Activated naive CD8-positive, alpha-beta T cell treated with anti-CD3 and anti-CD28 coated beads, Interleukin-2, amount 10 ng/mL, durations not matched to agents 7 days and 5 days (primary cell): Measurements from ENCODE around the gene PDLIM4. TPM values are rescaled to one million over a fixed set of nuclear protein-coding genes. Genes with fewer than 3 reads are reported as not detected.

Experiments
- ATAC-seq: fragments of 150-1000 bp; cut with Tn5 transposase; one replicate; pipeline ENCODE4 v1.10.0; 2021; ENCODE audit warnings: low read depth, moderate library complexity
- POLR2A ChIA-PET: fragments of 350-600 bp; sonication (Branson Sonifier 250); formaldehyde crosslinking; loops from one replicate; lab custom pipeline; 2021; ENCODE audit warnings: antibody characterized with exemption; lab: Charles Lee
- DNase-seq: peaks from one replicate; pipeline ENCODE4 v3.0.0; 2021
- H3K27ac Mint-ChIP-seq: one replicate; pipeline ENCODE4 v1.8.0; 2022; ENCODE audit warnings: mild to moderate bottlenecking, mixed read lengths
- H3K27me3 Mint-ChIP-seq: one replicate; pipeline ENCODE4 v1.8.0; 2022; ENCODE audit warnings: mild to moderate bottlenecking, moderate library complexity, mixed read lengths
- H3K36me3 Mint-ChIP-seq: one replicate; pipeline ENCODE4 v1.8.0; 2021; ENCODE audit warnings: mild to moderate bottlenecking, mixed read lengths
- H3K4me1 Mint-ChIP-seq: one replicate; pipeline ENCODE4 v1.8.0; 2021; ENCODE audit warnings: mixed read lengths
- H3K4me3 Mint-ChIP-seq: one replicate; pipeline ENCODE4 v1.8.0; 2022; ENCODE audit warnings: mild to moderate bottlenecking, moderate library complexity, mixed read lengths
- H3K9me3 Mint-ChIP-seq: one replicate; pipeline ENCODE4 v1.8.0; 2021; ENCODE audit warnings: mixed read lengths
- microRNA-seq: library from miRNA; unstranded; fragments of <30 nt; microRNA quantifications from one replicate; pipeline ENCODE4 v1.2.0, GENCODE V29; 2022
- total RNA-seq, 2 experiments: library from RNA; stranded (reverse); gene quantifications; one replicate each; pipeline ENCODE4 v1.2.3, GENCODE V29; 2021

PDLIM4 gene
- total RNA-seq, 2 experiments from 2014 or later = 0.64 TPM; not detected in 1

GRCh38 chr5:132313961-132314432 is 56.5 kb downstream of the PDLIM4 start:
- H3K36me3 Mint-ChIP-seq = no peaks in the 10 kb centered on the region
- DNase-seq = no peak
- ATAC-seq = no peak
- no peaks in the 10 kb centered on the region for H3K9me3 Mint-ChIP-seq
- H3K27me3 Mint-ChIP-seq = no peaks in the 10 kb centered on the region
- peak overlapping the region; percentile 31 for H3K27ac Mint-ChIP-seq
- H3K4me1 Mint-ChIP-seq = peaks cover 1% of the 10 kb centered on the region
- POLR2A ChIA-PET = no interaction called here
- H3K4me3 Mint-ChIP-seq = no peak overlapping the region

GRCh38 chr5:132315529-132316067 is 58.1 kb downstream of the PDLIM4 start:
- DNase-seq (no peak), ATAC-seq (no peak)
- Mint-ChIP-seq H3K27ac (no peak overlapping the region), H3K36me3 (no peaks in the 10 kb centered on the region), H3K4me3 (no peak overlapping the region), H3K9me3 (no peaks in the 10 kb centered on the region), H3K27me3 (no peaks in the 10 kb centered on the region), H3K4me1 (peaks cover 1% of the 10 kb centered on the region)
- POLR2A ChIA-PET = no interaction called here

GRCh38 chr5:132319975-132320374 is 62.5 kb downstream of the PDLIM4 start:
- H3K4me1 Mint-ChIP-seq = no peaks in the 10 kb centered on the region
- DNase-seq (no peak), ATAC-seq (no peak)
- POLR2A ChIA-PET = no interaction called here
- H3K9me3 Mint-ChIP-seq = no peaks in the 10 kb centered on the region
- no peaks in the 10 kb centered on the region for H3K36me3 Mint-ChIP-seq
- no peaks in the 10 kb centered on the region for H3K27me3 Mint-ChIP-seq
- no peak overlapping the region for H3K27ac Mint-ChIP-seq
- no peak overlapping the region for H3K4me3 Mint-ChIP-seq

GRCh38 chr5:132321109-132321721 is 63.7 kb downstream of the PDLIM4 start:
- Mint-ChIP-seq H3K4me3 (no peak overlapping the region), H3K4me1 (no peaks in the 10 kb centered on the region), H3K9me3 (no peaks in the 10 kb centered on the region), H3K36me3 (no peaks in the 10 kb centered on the region), H3K27me3 (no peaks in the 10 kb centered on the region), H3K27ac (no peak overlapping the region)
- DNase-seq (no peak), ATAC-seq (no peak)
- POLR2A ChIA-PET = interaction anchor here (0.8 kb wide), 1 partner anchor 24 kb away, joined by 3 read pairs; no protein-coding TSS in a partner anchor

GRCh38 chr5:132322266-132322665 is 64.8 kb downstream of the PDLIM4 start:
- Mint-ChIP-seq H3K27ac (no peak overlapping the region), H3K27me3 (no peaks in the 10 kb centered on the region), H3K4me3 (no peak overlapping the region), H3K4me1 (no peaks in the 10 kb centered on the region), H3K36me3 (no peaks in the 10 kb centered on the region), H3K9me3 (no peaks in the 10 kb centered on the region)
- POLR2A ChIA-PET = no interaction called here
- no peak for DNase-seq
- no peak for ATAC-seq

Small RNA genes lying within 50 kb of the gene (microRNA-seq; reads per million reads assigned to microRNA genes)
- not detected for gene MIR6830

Other genes with a start within 250 kb of the PDLIM4 start
- 10 to 100 TPM; 31.5 to 34.6 TPM for gene ACSL6, start 246.0 kb upstream of the PDLIM4 start, total RNA-seq
- gene IL3, start 197.0 kb upstream of the PDLIM4 start, total RNA-seq = not detected
- 1 to 10 TPM; 1.1 to 1.4 TPM for gene CSF2, start 183.9 kb upstream of the PDLIM4 start, total RNA-seq
- 10 to 100 TPM; 10.1 to 10.7 TPM for gene P4HA2, start 29.8 kb upstream of the PDLIM4 start, total RNA-seq
- gene SLC22A4, start 36.7 kb downstream of the PDLIM4 start, total RNA-seq = under 1 TPM in 1 of 2 experiments, not detected in 1; 0.14 TPM
- 1 to 10 TPM; 5.1 to 6.0 TPM for gene SLC22A5, start 112.0 kb downstream of the PDLIM4 start, total RNA-seq
- 100 to 1,000 TPM; 228 to 238 TPM for gene IRF1, start 233.1 kb downstream of the PDLIM4 start, total RNA-seq